HL-60 (cell line): Measurements from ENCODE around the gene DNAH10.

ENCODE experiments used
- DNase-seq, 2 experiments: peaks; one replicate each; pipeline ENCODE4 v3.0.0-alpha.2; 2010 to 2020; ENCODE audit warnings: low read depth in 1 of 2, low spot score in 1 of 2
- H3K27ac ChIP-seq: fragments of 250-450 bp; sonication (Bioruptor Pico); replicated peaks from 2 replicates; pipeline ENCODE4 v1.5.1; 2020; ENCODE audit warnings: mild to moderate bottlenecking, moderate library complexity
- H3K27me3 ChIP-seq: fragments of 250-450 bp; sonication (Bioruptor Pico); 2 replicates; pipeline ENCODE4 v1.5.1; 2021; ENCODE audit warnings: mild to moderate bottlenecking, moderate library complexity; ENCODE audit not compliant: insufficient read depth, poor library complexity, severe bottlenecking
- H3K4me3 ChIP-seq: replicated peaks from 2 replicates; pipeline ENCODE4 v1.5.1; 2011; ENCODE audit warnings: mild to moderate bottlenecking, control low read depth, low read length; ENCODE audit not compliant: insufficient read depth
- GABPA ChIP-seq: IDR thresholded peaks from 2 replicates; pipeline ENCODE4 v1.6.1; 2012; ENCODE audit warnings: low read depth
- POLR2AphosphoS5 ChIP-seq: IDR thresholded peaks from 2 replicates; pipeline ENCODE4 v1.6.1; 2012; ENCODE audit warnings: low read depth
- SPI1 ChIP-seq: IDR thresholded peaks from 2 replicates; pipeline ENCODE4 v1.6.1; 2012; ENCODE audit warnings: low read depth, mild to moderate bottlenecking, borderline replicate concordance
- TF ChIP-seq, protein P1 (sequence below): IDR thresholded peaks from one replicate; pipeline ENCODE4 v1.5.1; 2011; ENCODE audit warnings: low read length, control low read depth, inconsistent platforms; ENCODE audit not compliant: insufficient read depth
- TF ChIP-seq, protein P2 (sequence below): IDR thresholded peaks from 2 replicates; pipeline ENCODE4 v1.6.1; 2012; ENCODE audit warnings: low read depth; ENCODE audit not compliant: insufficient replicate concordance

Gene DNAH10

DNA sequence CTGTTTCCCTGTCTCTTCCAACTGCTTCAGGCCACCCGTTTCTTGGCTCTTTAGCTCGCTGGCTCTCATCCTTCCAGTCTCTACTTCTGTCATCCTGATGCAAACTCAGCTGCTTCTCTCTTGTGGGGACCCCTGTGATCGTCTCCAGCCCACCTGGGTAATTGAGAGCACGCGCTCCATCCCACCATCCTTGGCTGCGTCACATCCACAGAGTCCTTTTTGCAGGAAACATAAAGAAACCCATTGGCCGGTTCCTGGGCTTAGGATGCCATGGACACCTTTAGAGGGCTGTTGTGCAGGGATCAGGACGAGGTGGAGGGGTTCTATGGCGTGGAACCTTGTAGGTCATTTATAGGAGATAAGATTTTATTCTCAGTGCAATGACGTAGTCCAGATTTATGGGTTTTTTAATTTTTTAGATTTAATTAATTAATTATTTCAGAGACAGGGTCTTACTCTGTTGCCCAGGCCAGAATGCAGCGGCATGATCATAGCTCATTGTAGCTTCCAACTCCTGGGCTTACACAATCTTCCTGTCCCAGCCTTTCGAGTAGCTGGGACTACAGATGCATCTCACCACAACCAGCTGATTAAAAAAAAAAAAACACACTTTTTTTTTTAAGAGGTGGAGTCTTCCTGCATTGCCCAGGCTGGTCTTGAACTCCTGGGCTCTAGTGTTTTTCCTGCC, 127.9 kb downstream of the DNAH10 start:
- no peak overlapping the region for H3K27ac ChIP-seq
- H3K4me3 ChIP-seq: no peak overlapping the region
- H3K27me3 ChIP-seq: no peaks in the 10 kb centered on the region
- TF ChIP-seq SPI1: no peak
- TF ChIP-seq, protein P1, sequence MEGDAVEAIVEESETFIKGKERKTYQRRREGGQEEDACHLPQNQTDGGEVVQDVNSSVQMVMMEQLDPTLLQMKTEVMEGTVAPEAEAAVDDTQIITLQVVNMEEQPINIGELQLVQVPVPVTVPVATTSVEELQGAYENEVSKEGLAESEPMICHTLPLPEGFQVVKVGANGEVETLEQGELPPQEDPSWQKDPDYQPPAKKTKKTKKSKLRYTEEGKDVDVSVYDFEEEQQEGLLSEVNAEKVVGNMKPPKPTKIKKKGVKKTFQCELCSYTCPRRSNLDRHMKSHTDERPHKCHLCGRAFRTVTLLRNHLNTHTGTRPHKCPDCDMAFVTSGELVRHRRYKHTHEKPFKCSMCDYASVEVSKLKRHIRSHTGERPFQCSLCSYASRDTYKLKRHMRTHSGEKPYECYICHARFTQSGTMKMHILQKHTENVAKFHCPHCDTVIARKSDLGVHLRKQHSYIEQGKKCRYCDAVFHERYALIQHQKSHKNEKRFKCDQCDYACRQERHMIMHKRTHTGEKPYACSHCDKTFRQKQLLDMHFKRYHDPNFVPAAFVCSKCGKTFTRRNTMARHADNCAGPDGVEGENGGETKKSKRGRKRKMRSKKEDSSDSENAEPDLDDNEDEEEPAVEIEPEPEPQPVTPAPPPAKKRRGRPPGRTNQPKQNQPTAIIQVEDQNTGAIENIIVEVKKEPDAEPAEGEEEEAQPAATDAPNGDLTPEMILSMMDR: no peak
- no peak for TF ChIP-seq POLR2AphosphoS5
- TF ChIP-seq, protein P2, sequence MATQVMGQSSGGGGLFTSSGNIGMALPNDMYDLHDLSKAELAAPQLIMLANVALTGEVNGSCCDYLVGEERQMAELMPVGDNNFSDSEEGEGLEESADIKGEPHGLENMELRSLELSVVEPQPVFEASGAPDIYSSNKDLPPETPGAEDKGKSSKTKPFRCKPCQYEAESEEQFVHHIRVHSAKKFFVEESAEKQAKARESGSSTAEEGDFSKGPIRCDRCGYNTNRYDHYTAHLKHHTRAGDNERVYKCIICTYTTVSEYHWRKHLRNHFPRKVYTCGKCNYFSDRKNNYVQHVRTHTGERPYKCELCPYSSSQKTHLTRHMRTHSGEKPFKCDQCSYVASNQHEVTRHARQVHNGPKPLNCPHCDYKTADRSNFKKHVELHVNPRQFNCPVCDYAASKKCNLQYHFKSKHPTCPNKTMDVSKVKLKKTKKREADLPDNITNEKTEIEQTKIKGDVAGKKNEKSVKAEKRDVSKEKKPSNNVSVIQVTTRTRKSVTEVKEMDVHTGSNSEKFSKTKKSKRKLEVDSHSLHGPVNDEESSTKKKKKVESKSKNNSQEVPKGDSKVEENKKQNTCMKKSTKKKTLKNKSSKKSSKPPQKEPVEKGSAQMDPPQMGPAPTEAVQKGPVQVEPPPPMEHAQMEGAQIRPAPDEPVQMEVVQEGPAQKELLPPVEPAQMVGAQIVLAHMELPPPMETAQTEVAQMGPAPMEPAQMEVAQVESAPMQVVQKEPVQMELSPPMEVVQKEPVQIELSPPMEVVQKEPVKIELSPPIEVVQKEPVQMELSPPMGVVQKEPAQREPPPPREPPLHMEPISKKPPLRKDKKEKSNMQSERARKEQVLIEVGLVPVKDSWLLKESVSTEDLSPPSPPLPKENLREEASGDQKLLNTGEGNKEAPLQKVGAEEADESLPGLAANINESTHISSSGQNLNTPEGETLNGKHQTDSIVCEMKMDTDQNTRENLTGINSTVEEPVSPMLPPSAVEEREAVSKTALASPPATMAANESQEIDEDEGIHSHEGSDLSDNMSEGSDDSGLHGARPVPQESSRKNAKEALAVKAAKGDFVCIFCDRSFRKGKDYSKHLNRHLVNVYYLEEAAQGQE: no peak
- no peak for TF ChIP-seq GABPA
- DNase-seq: peak; percentile 10 to 19

DNA sequence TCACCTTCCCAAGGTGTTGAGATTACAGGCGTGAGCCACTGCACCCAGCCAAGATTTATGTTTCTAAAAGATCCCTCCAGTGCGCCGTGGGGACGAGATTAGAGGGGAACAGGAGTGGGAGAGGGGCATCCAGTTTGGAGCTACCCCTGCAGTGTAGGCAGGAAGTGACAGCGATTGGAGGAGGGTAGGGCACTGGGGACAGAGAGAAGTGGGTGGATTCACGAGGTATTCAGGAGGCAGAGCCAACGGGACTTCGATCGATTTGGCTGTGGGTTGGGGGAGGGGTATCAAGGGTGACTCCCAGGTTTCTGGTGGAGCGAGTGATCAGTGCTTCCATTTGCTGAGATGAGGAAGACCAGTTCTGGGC, 128.4 kb downstream of the DNAH10 start:
- no peak overlapping the region for H3K4me3 ChIP-seq
- no peak overlapping the region for H3K27ac ChIP-seq
- H3K27me3 ChIP-seq: no peaks in the 10 kb centered on the region
- no peak for DNase-seq
- TF ChIP-seq, protein P2: no peak
- TF ChIP-seq GABPA (no peak), SPI1 (no peak), POLR2AphosphoS5 (no peak)
- TF ChIP-seq, protein P1: no peak

DNA sequence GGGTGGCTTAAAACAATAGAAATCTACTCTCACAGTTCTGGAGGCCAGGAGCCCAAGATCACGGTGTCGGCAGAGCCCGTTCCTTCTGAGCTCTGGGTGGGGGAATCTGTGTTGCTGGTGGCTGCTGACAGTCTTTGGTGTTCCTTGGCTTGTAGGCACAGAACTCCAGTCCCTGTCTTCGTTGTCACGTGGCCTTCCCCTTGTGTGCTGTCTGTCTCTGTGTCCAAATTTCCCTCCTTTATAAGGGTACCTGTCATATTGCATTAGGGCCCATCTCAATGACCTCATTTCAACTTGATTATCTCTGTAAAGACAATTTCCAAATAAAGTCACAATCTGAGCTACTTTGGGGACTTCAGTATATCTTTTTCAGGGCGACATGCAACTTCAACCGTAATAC, 128.9 kb downstream of the DNAH10 start:
- DNase-seq: no peak
- no peak for TF ChIP-seq SPI1
- TF ChIP-seq, protein P2: no peak
- no peak for TF ChIP-seq POLR2AphosphoS5
- no peak for TF ChIP-seq GABPA
- TF ChIP-seq, protein P1: no peak
- Histone ChIP-seq H3K27me3 (no peaks in the 10 kb centered on the region), H3K4me3 (no peak overlapping the region), H3K27ac (no peak overlapping the region)
